Stimulated activated CD4-positive, alpha-beta T cell treated with anti-CD3 and anti-CD28 coated beads, Interleukin-1b, Interleukin-23, amount 100 ng/mL, for 24 hours (primary cell): Measurements from ENCODE around the gene AURKAIP1.
"Not testable (repeated sequence)": the region's sequence is repeated elsewhere in the genome, so short reads cannot be mapped to it uniquely, and the experiment has no call there.

Source experiments
- DNase-seq, 4 experiments: peaks; one replicate each; pipeline ENCODE4 v3.0.0-alpha.2; 2020; ENCODE audit warnings: low read depth in 4 of 4, low spot score in 1 of 4

The AURKAIP1 gene

DNA sequence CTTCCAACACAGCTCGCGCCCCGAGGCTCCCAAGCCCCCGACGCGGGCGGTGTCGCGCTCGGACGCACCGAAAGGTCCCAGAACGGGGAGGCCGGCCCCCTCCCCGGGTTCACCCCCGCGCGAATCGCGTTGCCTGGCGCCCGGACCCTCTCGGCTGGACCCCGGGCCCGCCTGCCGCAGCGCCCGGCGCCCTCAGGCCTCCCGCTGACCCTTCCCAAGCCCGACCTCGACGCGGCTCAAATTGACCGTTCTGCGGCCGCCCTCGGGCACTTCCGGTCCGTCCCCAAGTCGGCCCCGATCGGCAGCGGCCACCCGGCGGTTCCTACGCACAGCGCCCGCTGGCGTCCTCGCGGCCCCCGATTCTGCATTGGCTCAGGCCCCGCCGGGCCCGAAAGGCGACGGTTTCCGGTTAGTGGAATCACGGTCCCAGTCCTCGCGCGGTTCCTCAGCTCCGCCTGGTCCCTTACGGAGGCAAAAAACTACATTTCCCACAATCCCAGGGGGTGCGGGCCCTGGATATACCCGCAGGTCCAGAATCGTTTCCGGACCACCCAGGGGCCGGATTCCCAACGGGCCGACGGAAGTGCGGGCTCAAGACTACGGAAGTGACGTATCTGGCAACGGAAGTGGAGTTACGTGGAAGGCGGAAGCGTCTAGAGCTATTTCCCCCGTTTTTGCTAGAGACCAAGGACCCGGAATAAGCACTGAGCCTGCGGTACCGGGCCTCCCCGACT lies at the start of gene AURKAIP1:
AURKAIP1 (minus strand) TSS at position 279 of the 734 bp plus-strand sequence. CDS start 451 bp downstream, outside the sequence.
- DNase-seq = peak; percentile 81 to 96 (median 89)

DNA sequence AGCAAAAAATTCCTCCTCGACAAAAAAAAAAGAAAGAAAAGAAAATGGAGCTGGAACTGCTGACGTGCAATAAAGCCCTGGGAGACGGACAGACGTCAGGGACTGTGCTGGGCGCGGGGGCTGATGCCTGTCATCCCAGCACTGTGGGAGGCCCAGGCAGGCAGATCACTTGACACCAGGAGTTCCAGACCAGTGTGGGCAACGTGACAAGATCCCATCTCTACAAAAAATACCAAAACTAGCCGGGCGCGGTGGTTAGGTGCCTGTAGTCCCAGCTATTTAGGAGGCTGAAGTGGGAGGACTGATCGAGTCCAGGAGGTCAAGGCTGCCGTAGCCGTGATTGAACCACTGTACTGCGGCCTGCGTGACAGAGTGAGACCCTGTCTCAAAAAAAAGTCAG lies 49.7 kb upstream of the AURKAIP1 start:
- DNase-seq = no peak

DNA sequence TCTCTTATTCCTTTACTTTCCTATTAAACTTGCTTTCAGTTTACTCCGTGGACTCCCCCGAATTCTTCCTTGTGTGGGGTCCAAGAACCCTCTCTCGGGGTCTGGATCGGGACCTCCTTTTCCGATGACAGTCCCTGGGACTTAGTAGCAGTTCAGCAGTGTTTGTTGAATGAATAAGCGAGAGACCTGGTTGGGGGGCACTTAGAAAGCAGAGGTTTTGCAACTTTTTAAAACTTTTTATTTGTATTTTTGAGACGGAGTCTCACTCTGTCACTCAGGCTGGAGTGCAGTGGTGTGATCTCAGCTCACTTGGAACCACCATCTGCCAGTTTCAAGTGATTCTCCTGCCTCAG lies 48.2 kb upstream of the AURKAIP1 start:
- no peak for DNase-seq

DNA sequence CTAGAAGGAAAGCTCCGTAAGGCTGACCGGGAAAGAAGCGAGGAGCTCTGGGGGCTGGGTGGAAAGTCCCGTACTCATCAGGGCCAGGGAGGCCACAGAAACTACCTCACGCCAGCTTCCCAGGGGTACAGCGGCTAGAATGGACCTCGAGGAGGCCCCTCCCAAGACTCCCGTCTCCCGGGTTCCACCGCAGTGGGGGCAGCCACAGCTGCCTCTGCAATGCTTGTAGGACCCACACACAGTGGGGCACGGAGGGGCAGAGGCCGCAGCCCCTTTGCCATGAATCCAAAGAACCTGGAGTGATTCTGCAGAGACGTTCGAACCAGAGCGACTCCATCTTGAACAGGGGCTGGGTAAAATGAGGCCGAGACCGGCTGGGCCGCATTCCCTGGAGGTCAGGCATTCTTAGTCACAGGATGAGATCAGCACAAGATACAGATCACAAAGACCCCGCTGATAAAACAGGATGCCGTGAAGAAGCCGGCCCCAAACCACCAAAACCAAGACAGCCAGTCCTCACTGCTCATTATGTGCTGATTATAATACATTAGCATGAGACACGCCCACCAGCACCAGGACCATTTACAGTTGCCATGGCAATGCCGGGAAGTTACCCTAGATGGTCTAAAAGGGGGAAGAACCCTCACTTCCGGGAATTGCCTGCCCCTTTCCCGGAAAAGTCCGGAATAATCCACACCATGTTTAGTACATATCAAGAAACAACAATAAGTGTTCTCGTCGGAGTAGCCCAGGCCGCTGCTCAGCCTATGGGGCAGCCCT lies 47.6 kb upstream of the AURKAIP1 start:
- DNase-seq = no peak

DNA sequence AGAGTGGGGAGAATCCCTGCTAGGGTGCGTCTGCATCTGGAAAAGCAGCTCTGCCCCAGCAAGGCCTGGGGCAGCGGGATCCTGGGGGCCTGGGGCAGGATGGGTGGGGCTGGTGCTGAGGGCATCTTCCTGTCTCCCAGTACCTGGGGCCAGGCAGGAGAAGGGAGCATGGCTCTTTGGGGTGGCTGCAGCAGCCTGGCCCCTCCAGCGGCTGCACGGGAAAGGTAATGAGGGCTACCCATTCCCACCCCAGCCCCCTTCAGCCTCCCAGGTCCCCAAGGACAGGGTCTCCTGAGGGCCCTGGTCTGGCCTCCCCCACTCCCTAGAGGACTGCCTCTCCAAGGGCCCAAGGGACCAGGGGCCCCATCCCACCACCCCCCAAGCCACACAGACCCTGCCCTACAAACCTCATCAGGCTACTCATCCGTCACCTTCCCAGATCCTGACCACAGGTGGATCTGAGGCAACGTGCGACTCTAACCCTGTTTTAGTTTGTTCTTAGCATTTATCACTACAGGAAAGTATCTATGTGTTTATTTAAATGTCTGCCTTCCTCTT lies 47.0 kb upstream of the AURKAIP1 start:
- DNase-seq = no peak

DNA sequence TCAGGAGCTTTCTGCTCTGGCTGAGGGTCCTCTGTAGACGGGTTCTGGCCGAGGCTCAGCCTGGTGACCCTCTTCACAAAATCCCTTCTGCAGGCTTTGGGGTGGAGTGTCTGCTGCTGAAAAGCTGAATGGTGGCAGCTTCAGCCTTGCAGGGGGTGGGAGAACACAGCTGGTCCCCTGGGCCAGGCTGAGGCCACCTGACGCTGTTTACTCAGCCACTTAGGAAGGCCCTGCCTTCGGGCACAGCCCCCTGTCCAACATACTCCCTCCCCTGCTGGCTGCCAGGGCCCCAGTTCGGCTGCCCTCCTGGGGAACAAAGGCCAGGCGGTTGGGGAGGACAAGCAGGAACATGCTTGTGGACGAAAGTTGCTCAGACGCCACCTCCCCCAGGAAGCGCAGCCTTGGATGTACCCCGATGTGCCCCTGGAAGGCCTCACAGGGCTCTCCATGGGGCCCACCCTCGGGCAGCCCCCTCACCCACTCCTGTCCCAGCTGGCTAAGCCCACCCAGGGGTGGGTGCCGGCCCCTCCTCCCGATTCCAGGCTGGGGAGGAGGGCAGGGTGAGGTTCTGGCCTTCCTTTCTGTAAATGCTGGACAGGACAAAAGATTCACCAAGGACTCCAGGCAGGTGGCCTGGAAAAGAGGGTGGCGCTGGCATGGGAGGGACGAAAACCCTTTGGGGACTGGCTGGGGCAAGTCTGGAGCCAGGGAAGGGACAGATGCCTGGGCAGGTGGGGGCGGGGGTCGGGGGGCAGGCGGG lies 46.3 kb upstream of the AURKAIP1 start, which contains the start of gene ANKRD65:
ANKRD65 (minus strand) TSS at position 130 of the 760 bp plus-strand sequence. CDS start 271 bp downstream, outside the sequence.
- DNase-seq = no peak

DNA sequence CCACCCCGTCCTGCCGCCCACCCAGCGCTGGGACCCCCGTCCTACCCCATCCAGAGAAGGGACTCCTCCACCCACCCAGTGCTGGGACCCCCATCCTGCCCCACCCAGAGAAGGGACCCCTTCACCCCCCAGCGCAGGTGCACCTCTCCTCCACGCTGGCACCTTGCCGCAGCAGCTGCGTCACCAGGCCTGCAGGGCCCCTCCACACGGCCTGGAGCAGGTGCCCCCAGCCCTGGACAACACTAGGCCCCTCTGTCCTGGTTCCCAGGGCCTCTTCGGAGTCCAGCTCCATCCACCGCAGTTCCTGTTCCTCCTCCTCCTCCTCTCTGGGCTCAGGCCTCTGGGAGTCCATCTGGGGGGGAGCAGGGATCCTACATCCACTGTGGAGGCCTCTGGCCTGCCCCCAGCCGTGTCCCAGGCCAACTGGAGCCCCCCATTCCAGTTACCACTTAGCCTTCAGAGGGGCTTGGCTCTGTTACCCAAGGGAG lies 45.7 kb upstream of the AURKAIP1 start:
- DNase-seq = no peak

DNA sequence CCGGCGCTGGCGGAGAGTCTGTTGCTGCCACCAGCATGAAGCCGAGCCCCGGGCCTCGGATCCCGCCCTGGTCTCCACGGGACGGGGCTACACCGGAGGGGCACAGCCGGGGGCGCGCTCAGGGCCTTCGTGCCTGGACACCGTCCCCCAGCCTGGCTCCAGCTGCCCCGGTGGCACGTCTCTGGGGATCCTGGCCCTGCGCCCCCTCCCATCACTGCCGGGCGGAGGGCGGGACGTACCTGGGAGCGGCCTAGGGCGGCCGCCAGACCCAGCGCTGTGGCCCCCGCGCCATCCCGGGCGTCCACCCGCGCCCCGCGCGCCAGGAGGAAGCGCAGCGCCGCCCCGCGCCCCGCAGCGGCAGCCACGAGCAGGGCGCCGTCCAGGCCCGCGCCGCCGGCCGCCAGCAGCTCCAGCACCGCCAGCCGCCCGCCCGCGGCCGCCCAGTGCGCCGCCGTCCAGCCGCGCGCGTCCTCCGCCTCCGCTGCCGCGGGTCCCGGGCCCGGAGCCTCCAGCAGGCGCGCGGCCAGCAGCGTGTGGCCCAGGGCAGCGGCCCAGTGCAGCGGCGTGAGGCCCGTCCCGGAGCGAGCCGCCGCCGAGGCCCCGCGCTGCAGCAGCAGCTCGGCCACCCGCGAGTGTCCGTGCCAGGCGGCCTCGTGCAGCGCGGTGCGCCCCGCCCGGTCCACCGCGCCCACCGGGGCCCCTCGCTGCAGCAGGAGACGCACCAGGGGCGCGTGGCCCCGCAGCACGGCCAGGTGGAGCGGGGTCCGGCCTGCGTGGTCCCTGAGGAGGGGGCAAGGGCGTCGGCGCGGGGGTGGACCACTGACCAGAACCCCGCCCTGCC lies 45.0 kb upstream of the AURKAIP1 start:
- no peak for DNase-seq

DNA sequence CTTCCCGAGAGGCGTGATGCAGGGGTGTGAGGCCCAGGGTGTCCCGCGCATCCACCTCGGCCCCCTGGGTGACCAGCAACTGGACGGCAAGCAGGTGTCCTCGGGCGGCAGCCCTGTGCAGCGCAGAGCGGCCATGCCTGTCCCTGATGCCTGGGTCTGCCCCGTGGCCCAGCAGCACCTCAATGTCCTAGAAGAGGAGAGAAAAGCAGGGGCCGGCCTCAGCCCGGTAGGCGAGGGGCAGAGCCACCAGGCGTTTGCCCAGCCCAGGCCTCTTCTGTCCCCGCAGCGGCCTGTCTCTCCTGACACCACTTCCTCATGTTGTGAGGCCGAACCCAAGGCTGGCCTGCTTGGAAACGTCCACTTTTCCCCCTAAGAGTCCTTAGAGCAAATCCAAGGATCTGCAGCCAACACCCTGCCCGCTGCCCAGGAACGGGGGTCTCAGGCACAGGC lies 44.4 kb upstream of the AURKAIP1 start:
- no peak for DNase-seq

DNA sequence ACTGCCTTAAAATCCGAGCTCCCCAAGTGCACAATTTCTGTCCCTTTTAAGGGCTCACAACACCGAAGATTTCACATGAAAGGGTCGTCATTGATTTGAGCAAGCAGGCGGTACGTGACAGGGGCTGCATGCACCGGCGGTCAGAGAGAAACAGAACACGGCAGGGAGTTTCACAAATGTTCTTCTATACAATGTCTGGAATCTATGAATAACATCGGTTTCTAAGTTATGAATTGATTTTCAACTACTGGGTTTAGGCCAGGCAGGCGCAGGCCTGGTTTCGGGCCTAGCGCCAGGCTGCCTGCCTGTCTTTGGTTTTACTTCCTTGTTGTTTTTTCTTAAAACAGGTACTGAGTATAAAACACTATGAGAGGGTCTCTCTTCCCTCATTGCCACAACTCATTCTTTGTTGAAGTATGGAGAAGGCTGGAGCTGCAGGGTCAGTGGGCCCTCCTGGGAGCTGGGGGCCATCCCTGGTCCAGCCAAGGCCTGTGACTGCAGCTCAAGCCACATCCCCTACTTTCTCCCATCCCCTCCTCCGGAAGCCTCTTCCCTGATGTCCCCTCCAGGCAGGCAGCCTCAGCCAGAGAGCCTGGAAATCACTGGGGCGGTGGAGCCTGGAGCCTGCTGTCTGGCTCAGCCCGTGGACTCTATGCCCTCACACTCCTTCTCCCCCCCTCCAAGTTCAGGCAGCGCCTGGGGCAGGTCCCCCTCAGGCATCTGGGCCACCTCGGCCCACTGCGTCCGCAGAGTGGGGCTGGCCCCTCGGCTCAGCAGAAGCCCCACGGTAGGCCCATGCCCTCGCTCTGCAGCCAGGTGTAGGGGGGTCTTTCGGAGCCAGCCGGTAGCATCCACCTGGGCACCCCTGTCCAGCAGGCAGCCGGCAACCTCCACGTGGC lies 43.7 kb upstream of the AURKAIP1 start:
- DNase-seq = no peak

DNA sequence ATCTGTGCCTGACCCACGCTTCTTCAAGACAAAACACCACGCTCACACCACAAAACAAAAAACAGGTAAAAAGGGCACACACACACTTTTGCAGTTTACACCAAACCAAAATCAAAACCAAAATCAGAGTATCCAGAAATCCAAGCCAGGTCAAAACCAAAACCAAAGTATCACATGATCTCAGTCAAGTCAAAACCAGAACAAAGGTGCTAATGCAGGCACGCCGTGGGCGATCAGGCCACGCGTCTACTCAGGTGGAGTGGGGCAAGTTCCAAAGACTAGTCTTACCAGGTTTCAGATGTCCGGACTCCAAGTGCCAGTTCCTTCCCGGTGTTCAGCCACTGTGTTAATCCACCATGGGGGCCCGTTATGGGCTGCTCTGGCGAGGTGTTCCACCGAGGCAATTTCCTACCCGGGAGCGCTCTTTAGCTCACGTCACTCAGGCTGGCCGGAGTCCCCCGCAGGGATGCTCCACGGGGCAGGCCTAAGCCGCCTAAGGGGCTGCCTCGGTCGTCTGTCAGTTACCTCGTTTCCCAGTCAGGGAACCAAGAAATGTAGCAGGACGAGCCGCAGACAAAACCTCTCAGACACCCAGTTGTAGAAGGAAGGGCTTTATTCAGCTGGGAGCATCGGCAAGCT lies 42.9 kb upstream of the AURKAIP1 start:
- not testable (repeated sequence) for DNase-seq

DNA sequence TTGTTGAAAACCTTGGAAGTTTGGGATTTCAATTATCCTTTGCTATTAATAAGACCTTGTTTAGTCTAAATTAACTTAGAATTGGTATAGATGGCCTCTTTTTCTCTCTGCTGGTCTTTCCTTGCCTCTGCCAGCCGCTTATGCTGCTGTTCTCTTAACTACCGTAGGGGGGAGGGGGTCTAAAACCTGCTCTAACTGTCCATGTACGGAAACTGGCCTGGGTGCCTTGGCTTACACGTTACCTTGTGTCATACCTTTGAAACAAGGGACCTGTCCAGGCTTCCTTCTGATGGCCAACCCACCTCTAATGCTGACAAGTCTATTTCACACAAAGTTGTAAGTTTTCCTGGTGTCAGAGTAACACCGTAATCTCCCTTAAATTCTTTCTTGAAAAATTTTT lies 42.4 kb upstream of the AURKAIP1 start:
- DNase-seq = not testable (repeated sequence)

DNA sequence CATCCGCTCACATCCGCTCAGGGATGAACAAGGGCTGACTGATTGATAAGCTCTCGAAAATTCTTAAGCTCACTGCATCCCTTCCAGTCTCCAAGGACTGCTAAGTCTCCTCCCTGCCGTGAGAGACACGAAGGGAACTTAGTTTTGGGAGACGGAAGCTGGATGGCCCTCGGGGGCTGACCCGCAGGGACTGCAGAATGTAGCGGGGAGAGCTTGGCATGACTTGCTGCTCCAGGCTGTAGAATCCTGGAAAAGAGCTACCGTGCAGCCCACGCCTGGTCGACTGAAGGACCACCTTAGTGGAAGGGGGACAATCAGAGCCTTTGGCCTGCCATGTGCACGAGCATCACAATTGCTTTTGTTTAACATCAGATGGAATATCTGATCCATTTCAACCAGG lies 40.7 kb upstream of the AURKAIP1 start:
- no peak for DNase-seq

DNA sequence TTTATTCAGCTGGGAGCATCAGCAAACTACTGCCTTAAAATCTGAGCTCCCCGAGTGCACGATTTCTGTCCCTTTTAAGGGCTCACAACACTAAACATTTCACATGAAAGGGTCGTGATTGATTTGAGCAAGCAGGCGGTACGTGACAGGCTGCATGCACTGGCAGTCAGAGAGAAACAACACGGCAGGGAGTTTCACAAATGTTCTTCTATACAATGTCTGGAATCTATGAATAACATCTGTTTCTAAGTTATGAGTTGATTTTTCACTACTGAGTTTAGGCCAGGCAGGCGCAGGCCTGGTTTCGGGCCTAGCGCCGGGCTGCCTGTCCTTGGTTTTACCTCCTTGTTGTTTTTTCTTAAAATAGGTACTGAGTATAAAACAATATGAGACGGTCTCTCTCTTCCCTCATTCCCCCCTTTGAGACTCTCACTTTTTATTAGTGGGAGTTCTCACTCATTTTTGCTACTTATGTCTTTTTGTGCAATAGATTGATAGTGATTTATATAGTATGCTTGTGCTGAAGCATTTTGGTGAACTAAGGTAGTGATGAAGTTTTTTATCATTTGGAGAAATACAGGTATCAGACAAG lies 37.4 kb upstream of the AURKAIP1 start:
- DNase-seq = not testable (repeated sequence)

DNA sequence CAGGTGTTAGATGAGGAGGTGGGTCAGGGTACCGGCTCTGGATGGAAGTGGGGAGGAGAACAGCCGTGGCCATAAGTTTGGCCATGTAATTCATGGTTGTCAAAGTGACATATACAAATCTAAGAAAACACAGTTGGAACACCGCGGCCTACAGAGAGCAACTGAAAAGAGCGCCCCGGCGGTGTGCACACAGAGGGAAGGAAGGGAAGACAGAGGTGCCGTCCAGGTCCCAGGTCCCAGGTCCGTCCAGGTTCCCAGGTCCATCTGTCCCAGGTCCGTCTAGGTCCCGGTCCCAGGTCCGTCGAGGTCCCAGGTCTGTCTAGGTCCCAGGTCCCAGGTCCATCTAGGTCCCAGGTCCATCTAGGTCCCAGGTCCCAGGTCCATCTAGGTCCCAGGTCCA lies 36.6 kb upstream of the AURKAIP1 start:
- no peak for DNase-seq

DNA sequence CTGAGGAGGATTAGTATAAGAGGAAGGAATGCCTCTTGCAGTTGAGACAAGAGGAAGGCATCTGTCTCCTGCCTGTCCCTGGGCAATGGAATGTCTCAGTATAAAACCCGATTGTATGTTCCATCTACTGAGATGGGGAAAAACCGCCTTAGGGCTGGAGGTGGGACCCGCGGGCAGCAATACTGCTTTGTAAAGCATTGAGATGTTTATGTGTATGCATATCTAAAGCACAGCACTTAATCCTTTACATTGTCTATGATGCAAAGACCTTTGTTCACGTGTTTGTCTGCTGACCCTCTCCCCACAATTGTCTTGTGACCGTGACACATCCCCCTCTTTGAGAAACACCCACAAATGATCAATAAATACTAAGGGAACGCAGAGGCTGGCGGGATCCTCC lies 35.2 kb upstream of the AURKAIP1 start:
- not testable (repeated sequence) for DNase-seq

DNA sequence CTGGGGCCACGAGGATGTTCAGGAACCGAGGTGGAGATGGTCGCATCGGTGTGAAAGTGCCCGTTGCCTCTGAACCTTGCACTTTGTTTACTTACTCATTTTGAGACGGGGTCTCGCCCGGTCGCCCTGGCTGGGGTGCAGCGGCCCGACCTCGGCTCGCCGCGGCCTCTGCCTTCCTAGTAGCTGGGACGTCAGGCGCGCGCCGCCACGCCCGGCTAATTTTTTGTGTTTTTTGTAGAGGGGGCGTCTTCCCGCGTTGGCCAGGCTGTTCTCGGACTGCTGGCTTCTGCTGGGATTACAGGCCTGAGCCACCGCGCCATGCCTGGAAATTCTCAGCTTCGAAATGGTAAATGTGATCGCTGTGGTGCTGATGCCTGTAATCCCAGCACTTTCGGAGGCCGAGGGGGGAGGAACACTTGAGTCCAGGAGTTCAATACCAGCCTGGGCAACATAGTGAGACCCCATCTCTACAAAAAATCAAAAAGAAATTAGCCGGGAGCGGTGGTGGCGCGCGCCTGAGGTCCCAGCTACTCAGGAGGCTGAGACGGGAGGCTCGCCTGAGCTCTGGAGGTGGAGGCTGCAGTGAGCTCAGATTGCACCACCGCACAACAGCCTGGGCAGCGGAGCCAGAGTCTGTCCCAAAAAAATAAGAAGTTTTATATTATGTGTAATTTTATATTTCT lies 32.8 kb upstream of the AURKAIP1 start:
- DNase-seq = no peak
